Kidney epithelial cell (primary cell): Measurements from ENCODE around the gene ZNF264. TPM values are rescaled to one million over a fixed set of nuclear protein-coding genes. Genes with fewer than 3 reads are reported as not detected.

Experiments used
- DNase-seq: peaks from one replicate; pipeline ENCODE4 v3.0.0-alpha.2; 2010; ENCODE audit warnings: low read depth
- H3K27me3 ChIP-seq: 2 replicates; pipeline ENCODE4 v1.6.0; 2011; ENCODE audit warnings: low read length; ENCODE audit not compliant: control insufficient read depth, insufficient read depth
- H3K36me3 ChIP-seq: 2 replicates; pipeline ENCODE4 v1.5.1; 2011; ENCODE audit warnings: low read length; ENCODE audit not compliant: control insufficient read depth, insufficient read depth
- H3K4me3 ChIP-seq: 2 replicates; pipeline ENCODE4 v1.5.1; 2011; ENCODE audit warnings: low read depth, mild to moderate bottlenecking, control low read depth, low read length
- total RNA-seq: library from RNA; depleted of rRNA; stranded (reverse); fragments of >200 nt; gene quantifications from 2 replicates; pipeline ENCODE4 v1.2.3, GENCODE V29; 2015
- TF ChIP-seq, protein P1 (sequence below): IDR thresholded peaks from 2 replicates; pipeline ENCODE4 v1.5.1; 2011; ENCODE audit warnings: mild to moderate bottlenecking, moderate library complexity, low read length, control low read depth, inconsistent platforms; ENCODE audit not compliant: insufficient read depth, poor library complexity, severe bottlenecking

ZNF264 gene
- total RNA-seq, 1 donor from 2014 or later = 44.3 TPM

GRCh38 chr19:57241176-57241575 lies 49.9 kb downstream of the ZNF264 start:
- H3K27me3 ChIP-seq = no peaks in the 10 kb centered on the region
- TF ChIP-seq, protein P1, sequence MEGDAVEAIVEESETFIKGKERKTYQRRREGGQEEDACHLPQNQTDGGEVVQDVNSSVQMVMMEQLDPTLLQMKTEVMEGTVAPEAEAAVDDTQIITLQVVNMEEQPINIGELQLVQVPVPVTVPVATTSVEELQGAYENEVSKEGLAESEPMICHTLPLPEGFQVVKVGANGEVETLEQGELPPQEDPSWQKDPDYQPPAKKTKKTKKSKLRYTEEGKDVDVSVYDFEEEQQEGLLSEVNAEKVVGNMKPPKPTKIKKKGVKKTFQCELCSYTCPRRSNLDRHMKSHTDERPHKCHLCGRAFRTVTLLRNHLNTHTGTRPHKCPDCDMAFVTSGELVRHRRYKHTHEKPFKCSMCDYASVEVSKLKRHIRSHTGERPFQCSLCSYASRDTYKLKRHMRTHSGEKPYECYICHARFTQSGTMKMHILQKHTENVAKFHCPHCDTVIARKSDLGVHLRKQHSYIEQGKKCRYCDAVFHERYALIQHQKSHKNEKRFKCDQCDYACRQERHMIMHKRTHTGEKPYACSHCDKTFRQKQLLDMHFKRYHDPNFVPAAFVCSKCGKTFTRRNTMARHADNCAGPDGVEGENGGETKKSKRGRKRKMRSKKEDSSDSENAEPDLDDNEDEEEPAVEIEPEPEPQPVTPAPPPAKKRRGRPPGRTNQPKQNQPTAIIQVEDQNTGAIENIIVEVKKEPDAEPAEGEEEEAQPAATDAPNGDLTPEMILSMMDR = no peak
- DNase-seq = no peak
- H3K36me3 ChIP-seq = peaks cover 2% of the 10 kb centered on the region
- peak overlapping the region; percentile 83 for H3K4me3 ChIP-seq

DNA sequence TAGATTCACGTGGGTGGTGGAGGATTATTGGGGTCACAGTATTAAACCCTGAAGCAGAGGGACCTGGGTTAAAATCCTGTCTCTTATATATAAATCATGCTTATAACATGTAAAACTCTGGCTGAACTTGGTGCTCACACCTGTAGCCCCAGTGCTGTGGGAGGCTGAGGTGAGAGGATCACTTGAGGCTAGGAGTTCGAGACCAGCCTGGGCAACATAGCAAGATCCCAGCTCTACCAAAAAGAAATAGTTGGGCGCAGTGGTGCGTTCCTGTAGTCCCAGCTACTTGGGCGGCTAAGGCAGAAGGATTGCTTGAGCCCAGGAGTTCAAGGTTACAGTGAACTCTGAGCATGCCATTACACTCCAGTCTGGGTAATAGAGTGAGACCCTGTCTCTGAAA lies 51.5 kb downstream of the ZNF264 start:
- Histone ChIP-seq H3K4me3 (no peak overlapping the region), H3K27me3 (no peaks in the 10 kb centered on the region), H3K36me3 (peaks cover 3% of the 10 kb centered on the region)
- no peak for DNase-seq
- TF ChIP-seq, protein P1 = no peak

DNA sequence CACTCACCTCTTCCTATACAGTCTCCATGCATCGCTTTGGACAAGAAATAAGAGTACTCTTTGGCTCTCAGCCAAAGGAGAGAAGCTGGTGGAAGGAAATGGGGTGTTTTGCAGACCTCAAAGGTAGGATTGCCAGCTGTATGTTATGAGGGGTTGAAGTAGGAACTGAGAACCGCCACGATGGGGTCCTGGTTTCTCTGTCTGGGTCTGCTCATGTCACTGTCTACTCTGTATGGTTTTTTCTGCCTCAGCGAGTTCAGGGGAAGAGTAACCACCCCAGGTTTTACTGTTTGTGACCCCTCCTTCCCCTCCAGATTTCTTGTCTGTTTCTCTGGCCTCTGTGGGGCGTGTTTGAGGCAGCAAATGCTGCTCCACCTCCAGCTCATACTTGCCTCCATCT lies 53.2 kb downstream of the ZNF264 start:
- TF ChIP-seq, protein P1 = no peak
- Histone ChIP-seq H3K36me3 (peaks cover 3% of the 10 kb centered on the region), H3K4me3 (no peak overlapping the region), H3K27me3 (no peaks in the 10 kb centered on the region)
- no peak for DNase-seq

GRCh38 chr19:57245066-57245465 lies 53.8 kb downstream of the ZNF264 start:
- Histone ChIP-seq H3K4me3 (no peak overlapping the region), H3K36me3 (peaks cover 3% of the 10 kb centered on the region), H3K27me3 (no peaks in the 10 kb centered on the region)
- DNase-seq = no peak
- TF ChIP-seq, protein P1 = no peak

- TF ChIP-seq, protein P1 = no peak
- H3K27me3 ChIP-seq = no peaks in the 10 kb centered on the region
- DNase-seq = no peak
- peaks cover 3% of the 10 kb centered on the region for H3K36me3 ChIP-seq
- H3K4me3 ChIP-seq = no peak overlapping the region
These were observed 54.7 kb downstream of the ZNF264 start for GRCh38 chr19:57245959-57246358.

DNA sequence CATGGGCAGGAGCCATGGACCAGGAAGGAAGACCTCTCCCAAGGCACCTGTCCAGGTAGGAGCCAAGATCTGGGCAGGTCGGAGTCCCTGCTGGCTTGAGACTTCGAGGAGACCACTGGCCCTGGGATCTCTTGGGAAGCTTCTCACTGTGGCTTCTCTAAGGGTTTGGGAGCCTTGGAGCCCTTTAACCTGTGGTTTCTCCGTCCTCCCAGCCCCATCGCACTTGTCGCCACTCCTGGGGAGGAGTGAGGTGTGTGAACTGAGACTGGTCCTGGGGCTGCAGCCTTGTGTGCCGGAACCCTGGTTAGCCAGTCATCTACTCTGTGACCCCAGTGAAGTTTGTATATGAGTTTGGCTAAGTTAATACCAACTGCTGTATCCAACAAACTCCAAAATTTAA lies 57.3 kb downstream of the ZNF264 start:
- no peaks in the 10 kb centered on the region for H3K27me3 ChIP-seq
- TF ChIP-seq, protein P1 = no peak
- peaks cover 2% of the 10 kb centered on the region for H3K36me3 ChIP-seq
- DNase-seq = no peak
- no peak overlapping the region for H3K4me3 ChIP-seq
